ENCODE measurements around the gene CYP11A1.

DNA sequence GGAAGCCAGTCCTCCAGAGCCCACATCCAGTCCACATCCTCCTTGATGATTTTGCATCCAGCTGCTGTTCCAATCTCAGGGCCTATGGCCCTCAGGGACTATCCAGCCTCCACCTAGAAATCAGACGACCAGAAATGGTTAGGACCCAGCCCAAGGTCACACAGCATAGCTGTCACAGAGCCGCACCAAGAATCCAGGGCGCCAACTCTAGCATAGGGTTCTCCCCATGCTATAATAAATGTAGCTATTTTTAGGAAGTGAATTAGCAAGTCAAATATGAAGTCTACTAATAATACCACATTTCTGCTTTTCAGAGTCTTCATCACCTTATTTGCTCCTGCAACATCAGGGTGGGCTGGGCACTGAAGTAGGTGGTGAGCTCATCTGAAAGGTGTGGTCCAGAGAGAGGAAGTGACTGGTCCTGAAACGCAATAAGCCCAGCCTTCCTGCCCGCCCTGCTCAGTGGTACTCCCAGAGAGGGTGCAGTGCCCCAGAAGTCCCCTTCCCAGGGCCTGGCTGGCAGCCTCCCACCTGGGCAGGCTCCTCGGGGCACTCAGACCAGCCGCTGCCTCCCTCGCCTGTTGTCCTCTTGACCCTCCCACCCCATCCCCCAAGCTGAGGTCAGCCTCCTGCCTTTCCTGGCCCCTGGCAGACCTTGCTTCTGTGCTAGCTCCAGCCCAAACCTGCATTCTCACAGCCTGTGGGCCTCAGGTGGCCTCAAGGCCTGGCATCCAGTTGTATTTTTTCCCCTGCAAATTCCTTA lies 17.6 kb upstream of the CYP11A1 start:
- no peak for TF ChIP-seq EP300 (IDR thresholded peaks at IDR 0.05)
- no peak for TF ChIP-seq CTCF (IDR thresholded peaks at IDR 0.05)
- peak in 1 of 2 donors; percentile 71 for TF ChIP-seq POLR2AphosphoS5 (IDR thresholded peaks at IDR 0.05)
- no peak for TF ChIP-seq POLR2A (IDR thresholded peaks at IDR 0.05)

Data from upper lobe of left lung (tissue), 4 donors.